HAP-1 (cell line): Measurements from ENCODE around the gene COX20.
A peak's percentile ranks its signal among the peaks of the same experiment; 100 is the strongest.

Experiments
- DNase-seq, 2 experiments: peaks; one replicate each; pipeline ENCODE4 v3.0.0-alpha.2; 2016 to 2020; ENCODE audit warnings: low spot score in 2 of 2
- H3K27me3 ChIP-seq: fragments of 250-450 bp; sonication (Bioruptor Pico); 2 replicates; pipeline ENCODE4 v1.5.1; 2020; ENCODE audit warnings: low read depth, mild to moderate bottlenecking, moderate library complexity
- H3K36me3 ChIP-seq: fragments of 250-450 bp; sonication (Bioruptor Pico); replicated peaks from 2 replicates; pipeline ENCODE4 v1.5.1; 2020; ENCODE audit warnings: mild to moderate bottlenecking
- H3K4me1 ChIP-seq: fragments of 250-450 bp; sonication (Bioruptor Pico); 2 replicates; pipeline ENCODE4 v1.5.1; 2020; ENCODE audit warnings: mild to moderate bottlenecking
- H3K4me3 ChIP-seq: fragments of 250-450 bp; sonication (Bioruptor Pico); 2 replicates; pipeline ENCODE4 v1.5.1; 2020; ENCODE audit warnings: mild to moderate bottlenecking, moderate library complexity
- H3K9me3 ChIP-seq: fragments of 250-450 bp; sonication (Bioruptor Pico); 2 replicates; pipeline ENCODE4 v1.5.1; 2020; ENCODE audit warnings: mild to moderate bottlenecking, moderate library complexity
- in situ Hi-C: fragments of 300-500 bp; cut with MboI; formaldehyde crosslinking; loops from 3 replicates; pipeline ENCODE4 v1.14.3; 2020; ENCODE audit warnings: low sequenced_read_pairs, inconsistent platforms, mixed read lengths

The COX20 gene

GRCh38 chr1:244864253-244865027 is 29.0 kb downstream of the COX20 start, which contains the start of gene HNRNPU:
Gene HNRNPU, minus strand, starts transcription at chr1:244864543. Its CDS starts 236 bp downstream, at chr1:244864307.
- H3K9me3 ChIP-seq: no peaks in the 10 kb centered on the region
- peaks cover 43% of the 10 kb centered on the region for H3K36me3 ChIP-seq
- DNase-seq: peak; percentile 91 to 96
- H3K4me3 ChIP-seq: peak within 1 kb of the TSS; percentile 95
- H3K4me1 ChIP-seq: peaks cover 22% of the 10 kb centered on the region
- in situ Hi-C loops: loop anchor here (5.0 to 25.0 kb wide), 2 partner anchors 108 to 173 kb away; no protein-coding TSS in a partner anchor
- no peaks in the 10 kb centered on the region for H3K27me3 ChIP-seq

GRCh38 chr1:244865028-244865371 is 29.5 kb downstream of the COX20 start:
- H3K27me3 ChIP-seq: no peaks in the 10 kb centered on the region
- H3K9me3 ChIP-seq: no peaks in the 10 kb centered on the region
- in situ Hi-C loops: loop anchor here (25.0 kb wide), 1 partner anchor 172 kb away; no protein-coding TSS in a partner anchor
- H3K4me3 ChIP-seq: peak overlapping the region; percentile 95
- H3K36me3 ChIP-seq: peaks cover 37% of the 10 kb centered on the region
- DNase-seq: peak in 1 of 2 experiments; percentile 59
- H3K4me1 ChIP-seq: peaks cover 22% of the 10 kb centered on the region

- in situ Hi-C loops: loop anchor here (25.0 kb wide), 1 partner anchor 171 kb away; no protein-coding TSS in a partner anchor
- peaks cover 15% of the 10 kb centered on the region for H3K4me1 ChIP-seq
- peaks cover 29% of the 10 kb centered on the region for H3K36me3 ChIP-seq
- H3K9me3 ChIP-seq: no peaks in the 10 kb centered on the region
- no peak for DNase-seq
- no peak overlapping the region for H3K4me3 ChIP-seq
- H3K27me3 ChIP-seq: no peaks in the 10 kb centered on the region
Measured at GRCh38 chr1:244865820-244866219, 30.4 kb downstream of the COX20 start.

GRCh38 chr1:244866355-244866754 is 30.9 kb downstream of the COX20 start:
- no peak overlapping the region for H3K4me3 ChIP-seq

GRCh38 chr1:244868484-244869363 is 33.3 kb downstream of the COX20 start:
- no peak for DNase-seq
- Histone ChIP-seq H3K4me1 (peaks cover 10% of the 10 kb centered on the region), H3K4me3 (no peak overlapping the region), H3K9me3 (no peaks in the 10 kb centered on the region), H3K27me3 (no peaks in the 10 kb centered on the region), H3K36me3 (peaks cover 5% of the 10 kb centered on the region)
- in situ Hi-C loops: loop anchor here (25.0 kb wide), 1 partner anchor 169 kb away; no protein-coding TSS in a partner anchor

More at GRCh38 chr1:244866355-244866754, 30.9 kb downstream of the COX20 start:
- no peaks in the 10 kb centered on the region for H3K27me3 ChIP-seq
- H3K9me3 ChIP-seq: no peaks in the 10 kb centered on the region
- in situ Hi-C loops: loop anchor here (25.0 kb wide), 1 partner anchor 171 kb away; no protein-coding TSS in a partner anchor
- peaks cover 24% of the 10 kb centered on the region for H3K36me3 ChIP-seq
- peaks cover 11% of the 10 kb centered on the region for H3K4me1 ChIP-seq
- DNase-seq: no peak

- Histone ChIP-seq H3K27me3 (no peaks in the 10 kb centered on the region), H3K9me3 (no peaks in the 10 kb centered on the region), H3K36me3 (no peaks in the 10 kb centered on the region), H3K4me3 (no peak overlapping the region), H3K4me1 (peaks cover 10% of the 10 kb centered on the region)
- DNase-seq: no peak
- in situ Hi-C loops: loop anchor here (25.0 kb wide), 1 partner anchor 168 kb away; no protein-coding TSS in a partner anchor
Measured at GRCh38 chr1:244869364-244869827, 33.9 kb downstream of the COX20 start.

GRCh38 chr1:244869950-244870349 is 34.5 kb downstream of the COX20 start:
- in situ Hi-C loops: loop anchor here (25.0 kb wide), 1 partner anchor 167 kb away; no protein-coding TSS in a partner anchor
- Histone ChIP-seq H3K4me1 (peaks cover 6% of the 10 kb centered on the region), H3K27me3 (no peaks in the 10 kb centered on the region), H3K36me3 (no peaks in the 10 kb centered on the region), H3K4me3 (no peak overlapping the region), H3K9me3 (no peaks in the 10 kb centered on the region)
- DNase-seq: no peak

- Histone ChIP-seq H3K27me3 (no peaks in the 10 kb centered on the region), H3K4me3 (no peak overlapping the region), H3K4me1 (no peaks in the 10 kb centered on the region; the same call in 1 of the 2 replicates), H3K36me3 (no peaks in the 10 kb centered on the region), H3K9me3 (no peaks in the 10 kb centered on the region)
- in situ Hi-C loops: loop anchor here (25.0 kb wide), 1 partner anchor 162 kb away; no protein-coding TSS in a partner anchor
- peak in 1 of 2 experiments; percentile 48 for DNase-seq
Measured at GRCh38 chr1:244874974-244875579, 39.6 kb downstream of the COX20 start.

GRCh38 chr1:244876228-244876910 is 40.9 kb downstream of the COX20 start:
- H3K4me3 ChIP-seq: no peak overlapping the region
- DNase-seq: no peak
- H3K36me3 ChIP-seq: no peaks in the 10 kb centered on the region
- H3K4me1 ChIP-seq: no peaks in the 10 kb centered on the region; the same call in 1 of the 2 replicates
- in situ Hi-C loops: no loop called here
- H3K27me3 ChIP-seq: no peaks in the 10 kb centered on the region
- no peaks in the 10 kb centered on the region for H3K9me3 ChIP-seq

GRCh38 chr1:244878681-244879080 is 43.2 kb downstream of the COX20 start:
- no peaks in the 10 kb centered on the region for H3K36me3 ChIP-seq
- H3K4me1 ChIP-seq: no peaks in the 10 kb centered on the region; the same call in 1 of the 2 replicates
- DNase-seq: no peak
- H3K4me3 ChIP-seq: no peak overlapping the region
- no peaks in the 10 kb centered on the region for H3K9me3 ChIP-seq
- in situ Hi-C loops: no loop called here
- no peaks in the 10 kb centered on the region for H3K27me3 ChIP-seq

- in situ Hi-C loops: no loop called here
- no peak for DNase-seq
- H3K36me3 ChIP-seq: no peaks in the 10 kb centered on the region
- H3K27me3 ChIP-seq: no peaks in the 10 kb centered on the region
- H3K9me3 ChIP-seq: no peaks in the 10 kb centered on the region
- H3K4me3 ChIP-seq: no peak overlapping the region
- no peaks in the 10 kb centered on the region for H3K4me1 ChIP-seq
Measured at GRCh38 chr1:244881552-244882280, 46.3 kb downstream of the COX20 start.

GRCh38 chr1:244887281-244887680 is 51.8 kb downstream of the COX20 start:
- in situ Hi-C loops: no loop called here
- Histone ChIP-seq H3K9me3 (no peaks in the 10 kb centered on the region), H3K4me1 (no peaks in the 10 kb centered on the region), H3K27me3 (no peaks in the 10 kb centered on the region), H3K4me3 (no peak overlapping the region), H3K36me3 (no peaks in the 10 kb centered on the region)
- DNase-seq: no peak
